Neural cell (in vitro differentiated cells): ENCODE measurements around the gene CHAC2. TPM values are rescaled to one million over a fixed set of nuclear protein-coding genes. Genes with fewer than 3 reads are reported as not detected.
A peak's percentile ranks its signal among the peaks of the same experiment; 100 is the strongest.

ENCODE experiments used
- H2AFZ ChIP-seq: fragments of 200-600, 300-800 bp; sonication (generic), shearing (Covaris generic); 2 replicates; pipeline ENCODE4 v1.6.0; 2014; ENCODE audit warnings: low read depth, mild to moderate bottlenecking, antibody characterized with exemption, low read length, moderate library complexity
- H3F3A ChIP-seq: fragments of 200-600 bp; shearing (Covaris generic); 2 replicates; pipeline ENCODE4 v1.6.1; 2016; ENCODE audit warnings: mild to moderate bottlenecking, moderate library complexity, mixed read lengths, antibody characterized with exemption, low read length; ENCODE audit not compliant: insufficient read depth, poor library complexity, severe bottlenecking
- H3K27ac ChIP-seq: fragments of 200-600, 300-800 bp; sonication (generic), shearing (Covaris generic); 2 replicates; pipeline ENCODE4 v1.5.1; 2014; ENCODE audit warnings: mild to moderate bottlenecking, low read length, moderate library complexity
- H3K27me3 ChIP-seq: fragments of 300-800, 200-600 bp; sonication (generic), shearing (Covaris generic); 2 replicates; pipeline ENCODE4 v1.6.0; 2014; ENCODE audit warnings: mild to moderate bottlenecking, low read depth, low read length, moderate library complexity; ENCODE audit not compliant: insufficient read depth
- H3K36me3 ChIP-seq: fragments of 300-800, 200-600 bp; sonication (generic), shearing (Covaris generic); 2 replicates; pipeline ENCODE4 v1.5.1; 2014; ENCODE audit warnings: mild to moderate bottlenecking, antibody characterized with exemption, low read length, moderate library complexity; ENCODE audit not compliant: insufficient read depth
- H3K4me2 ChIP-seq: fragments of 300-800, 200-600 bp; sonication (generic), shearing (Covaris generic); 2 replicates; pipeline ENCODE4 v1.6.0; 2014; ENCODE audit warnings: mild to moderate bottlenecking, low read length
- H3K4me3 ChIP-seq: fragments of 300-800, 200-600 bp; sonication (generic), shearing (Covaris generic); 2 replicates; pipeline ENCODE4 v1.5.1; 2014; ENCODE audit warnings: mild to moderate bottlenecking, low read length, moderate library complexity
- H3K79me2 ChIP-seq: fragments of 200-600 bp; shearing (Covaris generic); replicated peaks from 2 replicates; pipeline ENCODE4 v1.6.0; 2014; ENCODE audit warnings: mild to moderate bottlenecking, low read length, moderate library complexity; ENCODE audit not compliant: insufficient read depth
- H3K9ac ChIP-seq: fragments of 300-800, 200-600 bp; sonication (generic), shearing (Covaris generic); 2 replicates; pipeline ENCODE4 v1.6.1; 2016; ENCODE audit warnings: mild to moderate bottlenecking, low read length, mixed read lengths
- H3K9me2 ChIP-seq: fragments of 200-600 bp; shearing (Covaris generic); 2 replicates; pipeline ENCODE4 v1.6.1; 2016; ENCODE audit warnings: mild to moderate bottlenecking, low read length, mixed read lengths; ENCODE audit not compliant: insufficient read depth
- H3K9me3 ChIP-seq: fragments of 200-600, 300-800 bp; sonication (generic), shearing (Covaris generic); 2 replicates; pipeline ENCODE4 v1.6.1; 2016; ENCODE audit warnings: mild to moderate bottlenecking, mixed run types, low read length, moderate library complexity, mixed read lengths
- H4K20me1 ChIP-seq: fragments of 200-600 bp; shearing (Covaris generic); 2 replicates; pipeline ENCODE4 v1.6.1; 2016; ENCODE audit warnings: mild to moderate bottlenecking, mixed run types; ENCODE audit not compliant: insufficient read depth
- EP300 ChIP-seq: fragments of 450-650 bp; conservative IDR thresholded peaks from 2 replicates; pipeline ENCODE4 v1.6.1; 2014; ENCODE audit warnings: antibody characterized with exemption, mild to moderate bottlenecking, moderate library complexity; ENCODE audit not compliant: poor library complexity, severe bottlenecking
- EZH2 ChIP-seq: fragments of 200-600, 300-800 bp; shearing (Covaris generic), sonication (generic); IDR thresholded peaks from 2 replicates; pipeline ENCODE4 v1.6.1; 2014; ENCODE audit warnings: antibody characterized with exemption, low read length, borderline replicate concordance, mild to moderate bottlenecking; ENCODE audit not compliant: insufficient read depth, poor library complexity, severe bottlenecking
- MXI1 ChIP-seq: fragments of 450-650 bp; conservative IDR thresholded peaks from 2 replicates; pipeline ENCODE4 v1.6.1; 2014; ENCODE audit warnings: antibody characterized with exemption, mild to moderate bottlenecking; ENCODE audit not compliant: poor library complexity, severe bottlenecking
- POLR2AphosphoS5 ChIP-seq: IDR thresholded peaks from 2 replicates; pipeline ENCODE4 v1.6.1; 2012
- RAD21 ChIP-seq: fragments of 450-650 bp; conservative IDR thresholded peaks from 2 replicates; pipeline ENCODE4 v1.6.1; 2014; ENCODE audit warnings: antibody characterized with exemption, mild to moderate bottlenecking, moderate library complexity
- REST ChIP-seq: IDR thresholded peaks from 2 replicates; pipeline ENCODE4 v1.6.1; 2012; ENCODE audit warnings: borderline replicate concordance
- SMC3 ChIP-seq: fragments of 450-650 bp; conservative IDR thresholded peaks from 2 replicates; pipeline ENCODE4 v1.6.1; 2014; ENCODE audit warnings: antibody characterized with exemption, mild to moderate bottlenecking, moderate library complexity; ENCODE audit not compliant: poor library complexity
- TAF1 ChIP-seq: IDR thresholded peaks from 2 replicates; pipeline ENCODE4 v1.6.1; 2012; ENCODE audit warnings: low read depth
- polyA plus RNA-seq: library from polyadenylated mRNA; depleted of rRNA; stranded (reverse); fragments of >200 nt; gene quantifications from 2 replicates; pipeline ENCODE4 v1.2.3, GENCODE V29; 2014
- TF ChIP-seq, protein P1 (sequence below): fragments of 450-650 bp; IDR thresholded peaks from 2 replicates; pipeline ENCODE4 v1.5.1; 2014; ENCODE audit warnings: antibody characterized with exemption, mild to moderate bottlenecking, moderate library complexity; ENCODE audit not compliant: poor library complexity, severe bottlenecking

Gene CHAC2
- polyA plus RNA-seq, 1 donor from 2014 or later, result 7.7 TPM

DNA sequence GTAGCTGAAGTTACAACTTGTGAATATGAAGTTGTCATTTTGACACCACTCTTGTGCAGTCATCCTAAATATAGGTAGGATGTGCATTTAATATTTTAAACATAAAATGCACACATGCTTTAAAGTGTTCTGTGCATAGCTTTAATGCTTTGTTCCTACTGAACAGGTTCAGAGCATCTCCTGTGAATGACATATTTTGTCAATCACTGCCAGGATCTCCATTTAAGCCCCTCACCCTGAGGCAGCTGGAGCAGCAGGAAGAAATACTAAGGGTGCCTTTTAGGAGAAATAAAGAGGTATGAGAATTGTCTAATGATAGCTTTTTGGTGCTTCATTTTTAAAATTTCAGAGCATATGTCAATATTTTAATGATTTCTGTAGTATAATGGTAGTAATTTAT is 33.9 kb downstream of the CHAC2 start:
- Histone ChIP-seq H3K9ac (no peak overlapping the region), H3K4me3 (peak overlapping the region; percentile 26), H3K36me3 (peaks cover 3% of the 10 kb centered on the region), H3F3A (no peaks in the 10 kb centered on the region), H2AFZ (no peak overlapping the region), H3K4me2 (peak overlapping the region; percentile 25), H3K27me3 (no peaks in the 10 kb centered on the region), H3K79me2 (no peaks in the 10 kb centered on the region), H3K9me2 (no peaks in the 10 kb centered on the region), H3K27ac (peak overlapping the region; percentile 56), H4K20me1 (no peaks in the 10 kb centered on the region), H3K9me3 (no peaks in the 10 kb centered on the region)
- TF ChIP-seq RAD21, result no peak
- TF ChIP-seq SMC3, result no peak
- TF ChIP-seq MXI1, result no peak
- TF ChIP-seq EP300, result peak; percentile 93
- TF ChIP-seq TAF1, result no peak
- peak; percentile 64 for TF ChIP-seq POLR2AphosphoS5
- TF ChIP-seq EZH2, result no peak
- TF ChIP-seq, protein P1, sequence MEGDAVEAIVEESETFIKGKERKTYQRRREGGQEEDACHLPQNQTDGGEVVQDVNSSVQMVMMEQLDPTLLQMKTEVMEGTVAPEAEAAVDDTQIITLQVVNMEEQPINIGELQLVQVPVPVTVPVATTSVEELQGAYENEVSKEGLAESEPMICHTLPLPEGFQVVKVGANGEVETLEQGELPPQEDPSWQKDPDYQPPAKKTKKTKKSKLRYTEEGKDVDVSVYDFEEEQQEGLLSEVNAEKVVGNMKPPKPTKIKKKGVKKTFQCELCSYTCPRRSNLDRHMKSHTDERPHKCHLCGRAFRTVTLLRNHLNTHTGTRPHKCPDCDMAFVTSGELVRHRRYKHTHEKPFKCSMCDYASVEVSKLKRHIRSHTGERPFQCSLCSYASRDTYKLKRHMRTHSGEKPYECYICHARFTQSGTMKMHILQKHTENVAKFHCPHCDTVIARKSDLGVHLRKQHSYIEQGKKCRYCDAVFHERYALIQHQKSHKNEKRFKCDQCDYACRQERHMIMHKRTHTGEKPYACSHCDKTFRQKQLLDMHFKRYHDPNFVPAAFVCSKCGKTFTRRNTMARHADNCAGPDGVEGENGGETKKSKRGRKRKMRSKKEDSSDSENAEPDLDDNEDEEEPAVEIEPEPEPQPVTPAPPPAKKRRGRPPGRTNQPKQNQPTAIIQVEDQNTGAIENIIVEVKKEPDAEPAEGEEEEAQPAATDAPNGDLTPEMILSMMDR, result no peak
- TF ChIP-seq REST, result no peak

DNA sequence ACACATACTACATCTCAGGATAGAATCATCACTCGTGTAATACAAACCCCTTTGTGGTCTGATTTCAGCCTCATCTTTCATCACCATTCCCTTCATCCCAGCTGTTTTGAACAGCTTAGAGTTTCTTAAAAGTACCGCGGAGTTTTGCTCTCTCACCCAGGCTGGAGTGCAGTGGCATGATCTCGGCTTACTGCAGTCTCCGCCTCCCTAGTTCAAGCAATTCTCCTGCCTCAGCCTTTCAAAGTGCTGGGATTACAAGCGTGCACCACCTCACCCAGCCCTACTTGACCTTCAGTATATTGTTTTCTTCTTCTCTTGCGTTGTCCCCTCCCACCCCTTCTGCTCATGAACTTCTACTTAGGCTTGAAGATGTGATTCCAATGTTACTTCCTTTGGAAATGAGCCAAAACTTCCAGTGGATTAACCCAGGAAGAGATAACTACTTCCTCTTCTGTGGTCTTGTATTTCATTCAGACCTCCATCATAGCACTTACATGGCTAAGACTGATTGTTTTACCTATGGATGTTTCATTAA is 35.1 kb downstream of the CHAC2 start:
- Histone ChIP-seq H3F3A (no peaks in the 10 kb centered on the region), H3K36me3 (peaks cover 3% of the 10 kb centered on the region), H3K9ac (no peak overlapping the region), H3K4me2 (no peak overlapping the region), H3K27ac (peak overlapping the region; percentile 56), H3K79me2 (no peaks in the 10 kb centered on the region), H3K4me3 (no peak overlapping the region), H4K20me1 (no peaks in the 10 kb centered on the region), H2AFZ (no peak overlapping the region), H3K9me2 (no peaks in the 10 kb centered on the region), H3K27me3 (no peaks in the 10 kb centered on the region), H3K9me3 (no peaks in the 10 kb centered on the region)
- TF ChIP-seq EP300, result no peak
- no peak for TF ChIP-seq RAD21
- no peak for TF ChIP-seq EZH2
- no peak for TF ChIP-seq SMC3
- TF ChIP-seq TAF1, result no peak
- TF ChIP-seq, protein P1, result no peak
- no peak for TF ChIP-seq POLR2AphosphoS5
- TF ChIP-seq REST, result no peak
- TF ChIP-seq MXI1, result no peak
